K562 (cell line): ENCODE data around the gene OBSL1. TPM values are rescaled to one million over a fixed set of nuclear protein-coding genes. Genes with fewer than 3 reads are reported as not detected.

Experiments used
- ATAC-seq: fragments of 200-7000 bp; cut with Tn5 transposase; 3 replicates; pipeline ENCODE4 v1.9.1; 2020; ENCODE audit warnings: moderate library complexity
- BruUV-seq: library from RNA; stranded (reverse); fragments of 400-500 nt; replicated peaks from 2 replicates; lab custom pipeline; 2021; lab: Mats Ljungman, UMichigan
- CTCF ChIA-PET: fragments of 300-600 bp; formaldehyde crosslinking; extraction: SDS; loops from one replicate; lab custom pipeline; 2021; ENCODE audit warnings: low intra/inter-chr PET ratio; lab: Yijun Ruan, JAX
- POLR2A ChIA-PET: fragments of 300-600, 350-650 bp; sonication (Branson Sonifier 250); formaldehyde crosslinking; extraction: SDS; loops from one replicate; lab custom pipeline; 2021; ENCODE audit warnings: antibody characterized with exemption, inconsistent platforms; lab: Yijun Ruan, JAX
- DNase-seq, 4 experiments: peaks; one replicate each; pipeline versions ENCODE4 v3.0.0 to v3.0.0-alpha.2; 2011 to 2018; ENCODE audit warnings: low spot score in 3 of 4, mixed read lengths in 3 of 4; ENCODE audit errors: extremely low read depth in 1 of 4
- FAIRE-seq: peaks from 2 replicates; lab custom pipeline; 2011; peaks lifted over from hg19 to GRCh38; lab: Jason Lieb, UNC
- H2AFZ ChIP-seq: 2 replicates; pipeline ENCODE4 v1.6.0; 2011; ENCODE audit warnings: low read depth, low read length, control low read depth, inconsistent platforms
- H3K27ac ChIP-seq: fragments of 200-600 bp; 3 replicates; pipeline ENCODE4 v1.8.0; 2011; ENCODE audit warnings: low read depth, mild to moderate bottlenecking, control low read depth, inconsistent platforms, low read length, moderate library complexity, mixed read lengths; ENCODE audit errors: extremely low read depth
- H3K27me3 ChIP-seq, 2 experiments: fragments of 300-600 bp in 1 of 2; 2 replicates in 1 of 2; 3 replicates in 1 of 2; pipeline versions ENCODE4 v1.6.0 to v1.8.0; 2011; ENCODE audit warnings: inconsistent platforms in 2 of 2, low read length in 2 of 2, mild to moderate bottlenecking in 1 of 2, mixed read lengths in 1 of 2, moderate library complexity in 1 of 2; ENCODE audit not compliant: control insufficient read depth in 2 of 2, insufficient read depth in 2 of 2
- H3K36me3 ChIP-seq: fragments of 300-600 bp; 3 replicates; pipeline ENCODE4 v1.8.0; 2011; ENCODE audit warnings: mild to moderate bottlenecking, low read length, inconsistent platforms; ENCODE audit not compliant: control insufficient read depth, insufficient read depth
- H3K4me1 ChIP-seq, 2 experiments: fragments of 200-600 bp in 1 of 2; replicated peaks in 1 of 2; 2 replicates in 1 of 2; 3 replicates in 1 of 2; pipeline versions ENCODE4 v1.5.1 to v1.8.0; 2011; ENCODE audit warnings: inconsistent platforms in 2 of 2, low read length in 2 of 2, mild to moderate bottlenecking in 1 of 2, mixed read lengths in 1 of 2, moderate library complexity in 1 of 2; ENCODE audit not compliant: control insufficient read depth in 2 of 2, insufficient read depth in 2 of 2
- H3K4me2 ChIP-seq: 2 replicates; pipeline ENCODE4 v1.6.1; 2011; ENCODE audit warnings: low read length, control low read depth, inconsistent platforms, mixed read lengths; ENCODE audit not compliant: insufficient read depth
- H3K4me3 ChIP-seq: fragments of 200-600 bp; sonication (generic), shearing (Covaris generic); 2 replicates; pipeline ENCODE4 v1.5.1; 2016; ENCODE audit warnings: control low read depth, inconsistent platforms
- H3K79me2 ChIP-seq: fragments of 200-600 bp; 3 replicates; pipeline ENCODE4 v1.8.0; 2011; ENCODE audit warnings: low read length, inconsistent platforms; ENCODE audit not compliant: control insufficient read depth, insufficient read depth
- H3K9ac ChIP-seq, 2 experiments: 2 replicates each; pipeline versions ENCODE4 v1.6.0 to v1.6.1; 2011; ENCODE audit warnings: low read depth in 2 of 2, low read length in 2 of 2, control low read depth in 1 of 2, inconsistent platforms in 1 of 2, mild to moderate bottlenecking in 1 of 2, mixed read lengths in 1 of 2; ENCODE audit not compliant: insufficient read depth in 1 of 2
- H3K9me1 ChIP-seq: one replicate; pipeline ENCODE4 v1.6.0; 2011; ENCODE audit warnings: inconsistent platforms, mild to moderate bottlenecking, low read length, moderate library complexity; ENCODE audit not compliant: control insufficient read depth, insufficient read depth
- H3K9me3 ChIP-seq: replicated peaks from 2 replicates; pipeline ENCODE4 v1.5.1; 2011; ENCODE audit warnings: low read depth, low read length, inconsistent platforms; ENCODE audit not compliant: control insufficient read depth, insufficient read depth
- H4K20me1 ChIP-seq: replicated peaks from 2 replicates; pipeline ENCODE4 v1.6.1; 2011; ENCODE audit warnings: low read length, inconsistent platforms, mixed read lengths; ENCODE audit not compliant: control insufficient read depth, insufficient read depth
- ATF3 ChIP-seq, 2 experiments: fragments of 450-650 bp in 1 of 2; sonication (generic) in 1 of 2; formaldehyde crosslinking in 1 of 2; IDR thresholded peaks in 1 of 2; conservative IDR thresholded peaks in 1 of 2; 2 replicates each; pipeline versions ENCODE4 v1.6.1 to v1.8.1; 2016 to 2023; ENCODE audit warnings: mild to moderate bottlenecking in 2 of 2, moderate library complexity in 2 of 2, inconsistent platforms in 1 of 2, missing genetic modification reagents in 1 of 2
- E2F4 ChIP-seq: sonication (generic); formaldehyde crosslinking; IDR thresholded peaks from 2 replicates; pipeline ENCODE4 v1.8.0; 2022; ENCODE audit warnings: mild to moderate bottlenecking, low read depth, missing genetic modification reagents
- FOSL1 ChIP-seq: fragments of 200-800 bp; sonication (Bioruptor generic); conservative IDR thresholded peaks from 2 replicates; pipeline ENCODE4 v1.6.1; 2016; ENCODE audit warnings: missing genetic modification characterization, missing compliant biosample characterization
- HMBOX1 ChIP-seq: sonication (generic); IDR thresholded peaks from 2 replicates; pipeline ENCODE4 v1.6.1; 2016
- ILF3 ChIP-seq: fragments of 450-650 bp; IDR thresholded peaks from 2 replicates; pipeline ENCODE4 v1.6.1; 2018; ENCODE audit warnings: antibody characterized with exemption, mild to moderate bottlenecking, moderate library complexity, borderline replicate concordance
- KHSRP ChIP-seq: fragments of 450-650 bp; IDR thresholded peaks from 2 replicates; pipeline ENCODE4 v1.6.1; 2017
- KLF1 ChIP-seq: fragments of 450-650 bp; IDR thresholded peaks from 2 replicates; pipeline ENCODE4 v1.6.1; 2016; ENCODE audit warnings: missing genetic modification characterization, missing compliant biosample characterization
- NCOA4 ChIP-seq: fragments of 450-650 bp; IDR thresholded peaks from 2 replicates; pipeline ENCODE4 v1.6.1; 2018; ENCODE audit warnings: mild to moderate bottlenecking; ENCODE audit not compliant: partially characterized antibody
- NFE2L1 ChIP-seq: fragments of 450-650 bp; IDR thresholded peaks from 2 replicates; pipeline ENCODE4 v1.6.1; 2016; ENCODE audit warnings: missing genetic modification characterization, low read depth, mild to moderate bottlenecking, missing compliant biosample characterization, moderate library complexity, borderline replicate concordance
- RBBP5 ChIP-seq: fragments of 200-600 bp; sonication (generic); IDR thresholded peaks from 2 replicates; pipeline ENCODE4 v1.6.1; 2012; ENCODE audit warnings: borderline replicate concordance, mild to moderate bottlenecking, low read length, control low read depth, inconsistent platforms; ENCODE audit not compliant: insufficient read depth, poor library complexity, severe bottlenecking
- TCF7L2 ChIP-seq: fragments of 150-350 bp; IDR thresholded peaks from 2 replicates; pipeline ENCODE4 v1.6.1; 2016; ENCODE audit warnings: low read depth, mild to moderate bottlenecking, low read length, moderate library complexity
- ZFP91 ChIP-seq: sonication (generic); formaldehyde crosslinking; IDR thresholded peaks from 2 replicates; pipeline ENCODE4 v1.8.0; 2022; ENCODE audit warnings: mild to moderate bottlenecking, missing genetic modification reagents
- ZNF124 ChIP-seq: sonication (generic); formaldehyde crosslinking; IDR thresholded peaks from 2 replicates; pipeline ENCODE4 v1.8.1; 2022; ENCODE audit warnings: missing genetic modification reagents
- ZNF384 ChIP-seq: IDR thresholded peaks from 2 replicates; pipeline ENCODE4 v1.6.1; 2012; ENCODE audit warnings: low read depth, low read length, improper control_type of control experiment
- WGBS: fragments of 100-300 bp; shearing (Covaris generic); methylation state at CpG from one replicate; pipeline ENCODE4 v1.1.6; 2016; ENCODE audit warnings: low coverage, mixed read lengths; ENCODE audit not compliant: insufficient coverage; ENCODE audit errors: missing lambda C conversion rate; 5-methylcytosine and 5-hydroxymethylcytosine counted together
- in situ Hi-C: fragments of 300-500 bp; cut with MboI; formaldehyde crosslinking; loops from 4 replicates; pipeline ENCODE4 v1.15.0; 2018; ENCODE audit warnings: inconsistent platforms, mixed read lengths
- intact Hi-C: fragments of 100-400 bp; cut with micrococcal nuclease; formaldehyde crosslinking; loops from 2 replicates; pipeline ENCODE4 v1.14.2; 2022
- polyA plus RNA-seq, 8 experiments: library from polyadenylated mRNA; depleted of rRNA in 4 of 8; stranded (reverse) in 5 of 8; unstranded in 3 of 8; fragments of >200 nt; fragmentation: Nextera tagmentation in 2 of 8; fragmentation: Illumina TruSeq in 1 of 8; extraction: Ambion mirVana in 2 of 8; extraction: Trizol in 1 of 8; gene quantifications; 2 replicates each; pipeline versions ENCODE4 v1.2.1 to v1.2.3, GENCODE V29; 2011 to 2014; ENCODE audit warnings: inconsistent platforms in 1 of 8, missing spikeins in 1 of 8
- total RNA-seq, 7 experiments: library from RNA; depleted of rRNA in 6 of 7; stranded (reverse); fragments of >200 nt in 6 of 7; fragmentation: Illumina TruSeq in 2 of 7; extraction: Trizol in 2 of 7; gene quantifications; 2 replicates each; pipeline versions ENCODE4 v1.2.1 to v1.2.3, GENCODE V29; 2011 to 2021; ENCODE audit warnings: low replicate concordance in 1 of 7

The OBSL1 gene
- total and polyA plus RNA-seq, 9 of the 15 experiments (the other 6 are each of a cell fraction or from before 2014, with no cell fraction given): 1.2 to 26.6 (median 8.6) TPM

GRCh38 chr2:219533930-219534661 lies 37.2 kb downstream of the OBSL1 start (continued):
- TF ChIP-seq HMBOX1 (no peak), E2F4 (CRISPR knock-in tag) (no peak)

- DNase-seq (no peak), ATAC-seq (no peak), FAIRE-seq (no peak)
- ChIA-PET CTCF (no interaction called here), POLR2A (interaction anchor here (0.7 kb wide), 1 partner anchor 33 kb away, joined by 4 read pairs; no protein-coding TSS in a partner anchor)
- H3K9me1 ChIP-seq: no peaks in the 10 kb centered on the region
- WGBS: 72% methylated on average over 6 of the region's 8 CpGs
- no peaks in the 10 kb centered on the region for H3K9me3 ChIP-seq
- no peak overlapping the region for H3K27ac ChIP-seq
- peaks cover 54% of the 10 kb centered on the region for H3K79me2 ChIP-seq
- H3K4me3 ChIP-seq: no peak overlapping the region
- in situ Hi-C loops (loop anchor here (5.0 kb wide), 1 partner anchor 125 kb away; no protein-coding TSS in a partner anchor), intact Hi-C loops (no loop called here)
- peaks cover 43% of the 10 kb centered on the region; the same call in 2 of the 3 replicates for H3K36me3 ChIP-seq
- H2AFZ ChIP-seq: no peak overlapping the region
- no peak overlapping the region for H3K9ac ChIP-seq
- no peaks in the 10 kb centered on the region for H3K27me3 ChIP-seq
- H4K20me1 ChIP-seq: 0 out of 2 replicates have a peak, but pooled peaks cover 3% of the 10 kb centered on the region
- no peak overlapping the region for H3K4me2 ChIP-seq
- BruUV-seq: no TSS peak
- H3K4me1 ChIP-seq: peaks cover 28 to 52% of the 10 kb centered on the region in 2 experiments
- no peak for TF ChIP-seq KHSRP
- TF ChIP-seq NCOA4: no peak
- no peak for TF ChIP-seq ILF3
- TF ChIP-seq FOSL1 (tag): no peak
- TF ChIP-seq KLF1 (tag): no peak
- no peak for TF ChIP-seq TCF7L2
- no peak for TF ChIP-seq RBBP5
- no peak for TF ChIP-seq ATF3 (IDR thresholded peaks at IDR 0.05)
- no peak for TF ChIP-seq ATF3 (CRISPR knock-in tag; conservative IDR thresholded peaks at IDR 0.05)
- TF ChIP-seq ZNF384: no peak
- no peak for TF ChIP-seq ZFP91 (CRISPR knock-in tag)
- no peak for TF ChIP-seq HMBOX1
- TF ChIP-seq NFE2L1 (tag): no peak
- TF ChIP-seq ZNF124: no peak
Measured at GRCh38 chr2:219532378-219532649, 39.0 kb downstream of the OBSL1 start.
